OCI-LY7 (cell line): ENCODE data around the gene LRRFIP1. TPM values are rescaled to one million over a fixed set of nuclear protein-coding genes. Genes with fewer than 3 reads are reported as not detected.

Experiments used
- BruUV-seq: library from RNA; stranded (reverse); fragments of 400-500 nt; replicated peaks from 2 replicates; lab custom pipeline; 2021; lab: Mats Ljungman, UMichigan
- CTCF ChIA-PET: fragments of 300-600 bp; sonication (Branson Sonifier 250); formaldehyde crosslinking; loops from one replicate; lab custom pipeline; 2022; ENCODE audit warnings: antibody characterized with exemption; ENCODE audit not compliant: unreplicated experiment; lab: Charles Lee
- POLR2A ChIA-PET: fragments of 300-600 bp; sonication (Branson Sonifier 250); formaldehyde crosslinking; loops from one replicate; lab custom pipeline; 2022; ENCODE audit warnings: antibody characterized with exemption; lab: Charles Lee
- DNase-seq: peaks from one replicate; pipeline ENCODE4 v3.0.0-alpha.2; 2015; ENCODE audit warnings: low spot score
- H2AFZ ChIP-seq: fragments of 200-600 bp; sonication (generic), shearing (Covaris generic); 2 replicates; pipeline ENCODE4 v1.6.1; 2014; ENCODE audit warnings: mild to moderate bottlenecking, antibody characterized with exemption, low read length, moderate library complexity
- H3K27ac ChIP-seq: fragments of 200-600 bp; sonication (generic); 2 replicates; pipeline ENCODE4 v1.5.1; 2014; ENCODE audit warnings: mixed run types, low read depth, mild to moderate bottlenecking, moderate library complexity, low read length, inconsistent platforms; ENCODE audit not compliant: poor library complexity, severe bottlenecking
- H3K36me3 ChIP-seq: fragments of 200-600 bp; sonication (generic); 2 replicates; pipeline ENCODE4 v1.6.1; 2014; ENCODE audit warnings: mild to moderate bottlenecking, antibody characterized with exemption, low read length, moderate library complexity, mixed read lengths; ENCODE audit not compliant: insufficient read depth
- H3K4me1 ChIP-seq: fragments of 200-600 bp; sonication (generic); 2 replicates; pipeline ENCODE4 v1.5.1; 2014; ENCODE audit warnings: mild to moderate bottlenecking, low read length; ENCODE audit not compliant: insufficient read depth, poor library complexity, severe bottlenecking
- H3K4me2 ChIP-seq: fragments of 200-600 bp; sonication (generic); 2 replicates; pipeline ENCODE4 v1.6.1; 2014; ENCODE audit warnings: mild to moderate bottlenecking, low read length
- H3K4me3 ChIP-seq: fragments of 200-600 bp; sonication (generic); 2 replicates; pipeline ENCODE4 v1.5.1; 2014; ENCODE audit warnings: mild to moderate bottlenecking, low read depth, low read length; ENCODE audit not compliant: poor library complexity, severe bottlenecking
- H3K79me2 ChIP-seq: fragments of 200-600 bp; sonication (generic); 2 replicates; pipeline ENCODE4 v1.6.1; 2016; ENCODE audit warnings: low read depth, mild to moderate bottlenecking, low read length, moderate library complexity, mixed read lengths; ENCODE audit not compliant: insufficient read depth
- H3K9me2 ChIP-seq: fragments of 200-600 bp; sonication (generic); 2 replicates; pipeline ENCODE4 v1.6.1; 2016; ENCODE audit warnings: mild to moderate bottlenecking, low read length, mixed read lengths; ENCODE audit not compliant: insufficient read depth
- H3K9me3 ChIP-seq: fragments of 200-600 bp; sonication (generic); 2 replicates; pipeline ENCODE4 v1.6.1; 2014; ENCODE audit warnings: mild to moderate bottlenecking, mixed run types, low read length, mixed read lengths
- H4K20me1 ChIP-seq: fragments of 200-600 bp; sonication (generic); 2 replicates; pipeline ENCODE4 v1.6.1; 2014; ENCODE audit warnings: mild to moderate bottlenecking, antibody characterized with exemption, low read length, moderate library complexity, mixed read lengths; ENCODE audit not compliant: insufficient read depth
- CTCF ChIP-seq: fragments of 200-600 bp; sonication (generic); conservative IDR thresholded peaks from 2 replicates; pipeline ENCODE4 v1.5.1; 2014; ENCODE audit warnings: mild to moderate bottlenecking, antibody characterized with exemption, low read length, moderate library complexity, mixed read lengths
- EZH2phosphoT487 ChIP-seq: fragments of 200-600 bp; sonication (generic); IDR thresholded peaks from 2 replicates; pipeline ENCODE4 v1.6.1; 2018; ENCODE audit warnings: low read depth, borderline replicate concordance, mild to moderate bottlenecking, mixed run types, antibody characterized with exemption, low read length, moderate library complexity, mixed read lengths
- intact Hi-C: fragments of 100-400 bp; cut with micrococcal nuclease; formaldehyde crosslinking; loops from one replicate; pipeline ENCODE4 v1.10.0; 2022; ENCODE audit not compliant: unreplicated experiment
- total RNA-seq, 2 experiments: library from RNA; depleted of rRNA in 1 of 2; stranded (reverse); fragments of >200 nt in 1 of 2; shearing (Covaris generic) in 1 of 2; gene quantifications; 2 replicates each; pipeline ENCODE4 v1.2.3, GENCODE V29; 2014 to 2022

Gene LRRFIP1
- total RNA-seq, 2 experiments from 2014 or later: 95.7 to 216 TPM

GRCh38 chr2:237669628-237670392 lies 42.4 kb downstream of the LRRFIP1 start:
- BruUV-seq: no TSS peak
- peak overlapping the region; percentile 93 for H3K4me2 ChIP-seq
- intact Hi-C loops: loop anchor here (5.0 to 10.0 kb wide), 2 partner anchors 437 to 515 kb away; no protein-coding TSS in a partner anchor
- DNase-seq: peak; percentile 92
- peak overlapping the region; percentile 50 for H3K4me3 ChIP-seq
- no peak for TF ChIP-seq CTCF
- no peak for TF ChIP-seq EZH2phosphoT487
- H3K27ac ChIP-seq: peak overlapping the region; percentile 97
- H3K4me1 ChIP-seq: peaks cover 97% of the 10 kb centered on the region
- no peaks in the 10 kb centered on the region for H3K79me2 ChIP-seq
- no peaks in the 10 kb centered on the region for H3K9me2 ChIP-seq
- CTCF ChIA-PET: interaction anchor here (0.6 to 5.5 kb wide), 5 partner anchors 25 to 266 kb away, joined by 3 to 24 read pairs (median 3); no protein-coding TSS in a partner anchor
- no peaks in the 10 kb centered on the region for H3K9me3 ChIP-seq
- POLR2A ChIA-PET: interaction anchor here (0.6 to 12.5 kb wide), 10 partner anchors 8 to 1118 kb away, joined by 3 to 290 read pairs (median 4); no protein-coding TSS in a partner anchor
- H3K36me3 ChIP-seq: no peaks in the 10 kb centered on the region
- no peaks in the 10 kb centered on the region for H4K20me1 ChIP-seq
- peak overlapping the region; percentile 81 for H2AFZ ChIP-seq

- Histone ChIP-seq H3K4me1 (peaks cover 97% of the 10 kb centered on the region), H3K36me3 (no peaks in the 10 kb centered on the region), H4K20me1 (no peaks in the 10 kb centered on the region), H3K79me2 (no peaks in the 10 kb centered on the region), H3K27ac (peak overlapping the region; percentile 97), H2AFZ (peak overlapping the region; percentile 81; the same call in 1 of the 2 replicates), H3K4me2 (peak overlapping the region; percentile 93), H3K4me3 (no peak overlapping the region), H3K9me3 (no peaks in the 10 kb centered on the region), H3K9me2 (no peaks in the 10 kb centered on the region)
- TF ChIP-seq EZH2phosphoT487: no peak
- intact Hi-C loops: loop anchor here (5.0 kb wide), 1 partner anchor 437 kb away; no protein-coding TSS in a partner anchor
- ChIA-PET POLR2A (interaction anchor here (0.6 to 12.5 kb wide), 7 partner anchors 7 to 619 kb away, joined by 3 to 290 read pairs (median 5); no protein-coding TSS in a partner anchor), CTCF (interaction anchor here (0.6 to 5.5 kb wide), 6 partner anchors 16 to 292 kb away, joined by 3 to 24 read pairs (median 4); no protein-coding TSS in a partner anchor)
- no TSS peak for BruUV-seq
- DNase-seq: no peak
Measured at GRCh38 chr2:237670641-237671040, 43.3 kb downstream of the LRRFIP1 start.

- Histone ChIP-seq H3K79me2 (no peaks in the 10 kb centered on the region), H3K27ac (peak overlapping the region; percentile 97), H3K9me3 (no peaks in the 10 kb centered on the region), H3K4me1 (peaks cover 97% of the 10 kb centered on the region), H3K36me3 (no peaks in the 10 kb centered on the region), H4K20me1 (no peaks in the 10 kb centered on the region), H3K4me2 (peak overlapping the region; percentile 93), H3K9me2 (no peaks in the 10 kb centered on the region), H3K4me3 (peak overlapping the region; percentile 7), H2AFZ (peak overlapping the region; percentile 72; the same call in 1 of the 2 replicates)
- BruUV-seq: no TSS peak
- POLR2A ChIA-PET: interaction anchor here (0.6 to 12.5 kb wide), 12 partner anchors 10 to 390 kb away, joined by 3 to 290 read pairs (median 4); no protein-coding TSS in a partner anchor
- no peak for TF ChIP-seq CTCF
- TF ChIP-seq EZH2phosphoT487: no peak
- CTCF ChIA-PET: interaction anchor here (0.8 to 5.5 kb wide), 5 partner anchors 9 to 74 kb away, joined by 3 to 24 read pairs (median 5); no protein-coding TSS in a partner anchor
- intact Hi-C loops: loop anchor here (5.0 kb wide), 1 partner anchor 436 kb away; no protein-coding TSS in a partner anchor
- no peak for DNase-seq
Measured at GRCh38 chr2:237671466-237672138, 44.2 kb downstream of the LRRFIP1 start.
